ENCODE measurements around the gene KXD1. TPM values are rescaled to one million over a fixed set of nuclear protein-coding genes. Genes with fewer than 3 reads are reported as not detected.

The KXD1 gene
- total RNA-seq, 1 experiment from 2014 or later, result 138 TPM

- no peak overlapping the region for H2AFZ ChIP-seq (ENCODE audit: low read length)
- no peak overlapping the region for H2BK5ac ChIP-seq (ENCODE audit: insufficient read length, low read length)
- no peak overlapping the region for H3K56ac ChIP-seq (ENCODE audit: insufficient read length, low read depth, low read length)
- H3K23me2 ChIP-seq (ENCODE audit: insufficient read length, low read depth, low read length, poor library complexity, severe bottlenecking), result peaks cover 7% of the 10 kb centered on the region
- H3K27ac Mint-ChIP-seq, result no peak overlapping the region
- H4K91ac ChIP-seq (ENCODE audit: insufficient read length, low read depth, low read length), result no peak overlapping the region
- H4K20me1 ChIP-seq (ENCODE audit: control insufficient read depth, insufficient read depth, insufficient read length), result no peaks in the 10 kb centered on the region
- no peak overlapping the region for H2BK120ac ChIP-seq (ENCODE audit: low read depth, low read length, poor library complexity, severe bottlenecking)
- no peak overlapping the region for H2BK20ac ChIP-seq (ENCODE audit: low read depth, low read length, poor library complexity, severe bottlenecking)
- H3K9ac ChIP-seq (ENCODE audit: extremely low read depth, insufficient read length, low read length), result no peak overlapping the region
- H3K14ac ChIP-seq (ENCODE audit: insufficient read depth, low read length), result no peak overlapping the region
- H3K9me3 Mint-ChIP-seq, result peaks cover 5 to 6% of the 10 kb centered on the region in 2 experiments; a peak in 4 of 5 replicates
- no peak overlapping the region for H3K4ac ChIP-seq (ENCODE audit: low read depth, low read length)
- H3K18ac ChIP-seq (ENCODE audit: insufficient read length, low read depth, low read length), result no peak overlapping the region
- H4K8ac ChIP-seq (replicated peaks; ENCODE audit: insufficient read length, low read depth, low read length), result no peak overlapping the region
- no peak overlapping the region for H2AK5ac ChIP-seq (ENCODE audit: insufficient read length, low read length)
- H3K4me2 ChIP-seq (ENCODE audit: insufficient read depth, insufficient read length, low read length), result no peak overlapping the region
- H4K5ac ChIP-seq (ENCODE audit: insufficient read length, low read depth, low read length), result no peak overlapping the region
- no peak for TF ChIP-seq CTCF (conservative IDR thresholded peaks at IDR 0.05)
- peaks cover 0 to 7% (median 4%) of the 10 kb centered on the region in 3 experiments; a peak in 5 of 7 replicates for H3K36me3 Mint-ChIP-seq (ENCODE audit: insufficient read depth in 1 of 3, low read depth in 3 of 3)
- H3K4me3 Mint-ChIP-seq, result no peak overlapping the region
- H3K79me1 ChIP-seq (ENCODE audit: insufficient read depth, low read depth, low read length, poor library complexity, severe bottlenecking), result no peaks in the 10 kb centered on the region
- H3K27me3 Mint-ChIP-seq (ENCODE audit: low read depth), result peaks cover 71% of the 10 kb centered on the region
- H3K23ac ChIP-seq (ENCODE audit: insufficient read length, low read depth, low read length), result no peak overlapping the region
- no peak overlapping the region for H3K27ac ChIP-seq (ENCODE audit: insufficient read length, low read depth, low read length)
- no peaks in the 10 kb centered on the region for H3K79me2 ChIP-seq (ENCODE audit: insufficient read depth, low read length)
- no peak overlapping the region for H2BK15ac ChIP-seq (ENCODE audit: low read depth, low read length)
- H3T11ph ChIP-seq (ENCODE audit: low read length), result no peak overlapping the region
- no peak for DNase-seq
- no peaks in the 10 kb centered on the region for H3K9me3 ChIP-seq (ENCODE audit: control insufficient read depth, low read depth, low read length)
- no peaks in the 10 kb centered on the region for H3K4me1 ChIP-seq (ENCODE audit: insufficient read depth, low read length)
- peaks cover 21% of the 10 kb centered on the region for H3K27me3 ChIP-seq (ENCODE audit: insufficient read depth, low read length)
- H3K4me1 Mint-ChIP-seq, result peaks cover 8 to 12% of the 10 kb centered on the region in 2 experiments
- no peak overlapping the region for H2BK12ac ChIP-seq (ENCODE audit: insufficient read length, low read depth, low read length)
Observed at GRCh38 chr19:18617562-18617961, 59.9 kb downstream of the KXD1 start.
